HG03521 (cell line): ENCODE results near the gene STMN1.

Experiments used
- ATAC-seq: cut with Tn5 transposase; IDR thresholded peaks from one replicate; pipeline ENCODE4 v1.9.1; 2021; ENCODE audit warnings: mild to moderate bottlenecking, moderate library complexity; ENCODE audit not compliant: unreplicated experiment

Gene STMN1

GRCh38 chr1:25896266-25896665 is 10.0 kb downstream of the STMN1 start:
- ATAC-seq: no peak

- peak; percentile 90 for ATAC-seq
Observed at GRCh38 chr1:25895365-25895990, 10.7 kb downstream of the STMN1 start.

- ATAC-seq: no peak
Observed at GRCh38 chr1:25893116-25893515, 13.1 kb downstream of the STMN1 start.

DNA sequence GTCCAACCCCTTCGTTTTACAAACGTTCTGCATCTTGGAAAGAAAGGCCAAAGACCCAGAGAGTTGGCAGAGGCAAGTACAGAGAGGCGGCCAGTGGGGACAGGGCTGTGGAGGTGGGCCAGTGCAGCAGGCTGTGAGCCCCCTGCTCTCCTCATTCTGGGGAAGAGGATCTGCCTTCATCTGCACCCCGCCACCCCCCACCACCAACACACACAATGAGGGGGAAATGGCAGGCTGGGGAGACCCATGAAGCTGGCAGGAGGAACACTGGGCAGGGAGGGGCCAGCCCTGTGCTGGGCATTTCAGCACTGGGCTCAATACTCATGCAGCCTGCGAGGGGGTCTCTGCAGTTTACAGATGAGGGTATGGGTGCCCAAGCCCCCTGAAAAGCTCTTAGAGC is 14.6 kb downstream of the STMN1 start:
- ATAC-seq: no peak

DNA sequence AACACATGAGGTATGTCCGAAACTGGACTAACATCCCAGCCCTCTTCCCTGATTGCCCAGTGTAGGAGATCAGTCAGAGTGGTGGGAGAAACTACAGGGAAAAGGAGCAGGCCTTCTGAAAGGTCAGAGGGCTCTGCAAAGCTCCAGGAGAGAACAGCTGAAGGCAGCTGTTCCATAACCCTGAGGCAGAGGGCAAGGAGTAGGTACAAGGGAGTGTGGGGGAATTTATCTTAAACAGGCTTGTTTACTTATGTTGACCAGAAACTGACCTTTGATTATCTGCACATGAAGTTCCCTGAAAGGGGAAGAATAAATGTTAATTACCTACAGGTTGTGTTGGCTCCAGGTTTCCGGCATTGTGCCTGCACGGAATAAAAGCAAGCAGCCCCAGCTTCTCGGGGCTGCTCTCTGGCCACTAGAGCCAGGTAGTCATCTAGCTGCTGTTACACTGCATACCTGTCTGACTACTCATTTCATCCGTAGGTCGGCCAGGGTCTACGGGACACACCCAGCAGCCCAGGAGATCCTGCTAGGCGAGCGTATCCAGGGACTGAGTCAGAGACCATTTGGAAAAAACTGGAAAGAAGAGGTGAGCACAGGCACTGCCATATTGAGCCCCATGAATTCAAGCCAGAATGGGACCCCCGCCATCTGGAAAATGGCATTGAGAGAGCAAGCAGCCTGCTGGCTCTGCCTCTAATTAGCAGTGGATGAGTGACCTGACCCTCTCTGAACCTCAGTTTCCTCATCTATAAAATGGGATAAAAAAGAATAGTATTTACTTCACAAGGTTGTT is 15.8 kb downstream of the STMN1 start:
- no peak for ATAC-seq

DNA sequence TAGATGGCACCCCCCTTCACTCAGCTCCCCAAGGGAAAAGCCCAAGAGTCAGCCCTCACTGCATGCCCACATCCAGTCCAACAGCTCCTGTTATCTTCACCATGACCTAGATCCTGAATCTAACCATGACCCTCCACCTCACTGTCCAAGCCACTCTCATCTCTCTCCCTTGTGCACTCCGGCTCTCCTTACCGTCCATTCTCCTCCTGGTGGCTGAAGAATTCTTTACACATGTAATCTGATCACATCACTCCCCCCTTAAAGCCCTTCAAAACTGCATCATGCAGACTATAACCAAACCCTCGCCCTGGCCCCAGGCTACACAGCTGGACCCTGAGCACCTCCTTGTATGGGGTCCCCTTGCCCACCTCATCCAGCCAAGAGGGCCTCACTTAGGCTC is 16.7 kb downstream of the STMN1 start:
- ATAC-seq: no peak

- ATAC-seq: no peak
Observed at GRCh38 chr1:25888426-25888987, 17.7 kb downstream of the STMN1 start.

DNA sequence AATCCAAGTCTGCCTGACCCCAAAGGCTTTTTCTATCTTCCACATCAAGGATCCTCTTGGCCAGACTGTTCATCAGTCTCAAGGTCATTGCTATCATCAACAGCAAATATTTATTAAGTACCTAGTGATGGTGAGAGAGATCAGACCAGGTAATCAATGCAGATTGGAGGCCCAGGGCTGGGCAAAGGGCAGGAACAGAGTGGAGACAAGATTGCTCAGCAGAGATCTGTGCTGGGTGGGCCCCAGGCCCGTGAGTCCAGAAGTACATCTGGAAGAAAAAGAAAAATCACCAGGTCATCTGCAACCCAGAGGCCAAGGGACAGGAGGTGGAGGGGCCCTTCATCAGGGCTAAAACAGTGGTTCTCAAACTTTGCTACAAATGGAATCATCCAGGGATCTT is 20.6 kb downstream of the STMN1 start:
- ATAC-seq: no peak

DNA sequence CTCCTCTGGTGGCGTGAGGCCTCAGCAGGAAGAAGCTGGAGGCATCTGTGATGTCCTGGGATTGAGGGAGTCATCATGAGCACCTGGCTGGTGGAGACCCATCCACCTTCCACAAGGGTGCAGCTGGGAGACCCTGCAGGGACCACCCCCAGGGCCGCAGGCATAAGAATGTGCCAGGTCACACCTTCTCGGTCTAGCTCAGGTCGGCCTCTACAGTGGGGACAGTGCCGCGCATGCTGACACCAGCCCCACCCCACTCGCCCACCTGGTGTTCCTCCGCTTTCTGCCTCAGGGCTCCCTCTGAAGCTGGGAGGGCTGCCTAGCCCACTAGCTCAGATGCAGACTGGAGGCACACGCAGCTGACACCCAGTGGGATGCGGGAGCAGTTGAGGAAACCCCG is 25.0 kb downstream of the STMN1 start:
- no peak for ATAC-seq

DNA sequence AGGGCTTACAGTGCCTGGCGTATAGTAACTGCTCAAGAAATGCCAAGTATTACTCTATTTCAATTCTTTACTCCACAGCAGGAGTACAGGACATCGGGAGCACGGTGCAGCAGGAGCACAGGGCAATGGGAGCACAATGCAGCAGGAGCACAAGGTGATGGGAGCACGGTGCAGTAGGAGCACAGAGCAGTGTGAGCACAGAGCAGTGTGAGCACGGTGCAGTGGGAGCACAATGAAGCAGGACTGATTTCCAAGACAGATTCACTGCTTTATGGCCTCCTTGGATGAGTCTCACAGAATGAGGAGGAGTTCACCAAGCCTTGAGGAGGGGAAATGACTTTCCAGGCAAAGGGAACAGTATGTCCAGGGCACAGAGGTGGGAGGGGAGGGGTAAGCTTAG is 25.7 kb downstream of the STMN1 start:
- ATAC-seq: no peak

DNA sequence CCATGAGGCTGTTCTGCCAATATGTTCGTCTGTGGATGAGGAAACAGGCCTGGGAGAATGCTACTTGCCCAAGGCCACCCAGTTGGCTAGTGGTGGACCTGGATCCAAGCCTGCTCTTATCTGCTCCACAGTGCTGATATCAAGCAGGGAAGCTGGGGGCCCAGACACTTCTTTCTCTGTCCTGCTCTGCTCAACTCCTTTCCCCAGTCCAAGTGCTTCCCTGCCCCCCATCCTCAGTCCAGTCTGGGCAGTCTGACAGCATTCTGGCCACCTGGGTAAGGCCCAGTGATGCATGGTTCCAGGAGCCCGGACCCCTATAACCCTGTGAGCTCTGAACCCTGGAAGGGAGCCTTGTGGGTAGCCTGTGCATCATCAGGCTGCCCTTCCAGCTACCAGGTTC is 26.5 kb downstream of the STMN1 start:
- ATAC-seq: no peak

DNA sequence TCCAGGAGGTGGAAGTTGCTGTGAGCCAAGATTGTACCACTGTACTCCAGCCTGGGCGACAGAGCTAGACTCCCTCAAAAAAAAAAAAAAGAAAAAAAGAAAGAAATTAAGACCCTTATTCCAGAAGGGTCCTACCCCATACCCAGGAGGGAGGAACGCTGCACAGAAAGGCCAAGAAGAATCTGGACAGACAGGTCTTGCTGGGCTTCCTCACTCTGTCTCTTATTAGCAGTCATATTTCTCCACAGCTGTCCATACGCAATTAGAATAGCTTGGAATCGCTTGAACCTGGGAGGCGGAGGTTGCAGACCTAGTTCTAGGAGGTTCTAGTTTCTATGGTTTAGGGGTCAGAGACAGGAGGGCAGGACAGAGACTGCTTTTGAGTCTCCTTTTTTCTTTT is 27.5 kb downstream of the STMN1 start:
- no peak for ATAC-seq

DNA sequence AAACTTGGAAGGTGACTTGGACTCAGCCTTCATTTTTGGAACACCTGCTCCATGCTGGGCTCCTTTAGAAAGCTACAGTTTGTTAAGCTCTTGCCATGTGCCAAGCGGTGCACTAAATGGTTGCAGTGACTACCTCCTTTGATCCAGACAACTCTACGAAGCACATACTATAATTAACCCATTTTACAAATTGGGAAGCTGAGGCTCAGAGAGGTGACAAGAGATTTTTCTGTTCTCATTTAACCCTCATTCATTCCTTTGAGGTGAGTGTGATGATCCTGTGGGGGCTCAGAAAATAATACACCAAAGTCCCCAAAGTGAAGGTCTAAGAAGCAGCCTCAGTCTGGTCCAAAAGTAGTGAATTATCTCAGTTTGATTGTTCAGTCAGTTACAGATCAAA is 29.1 kb downstream of the STMN1 start:
- ATAC-seq: no peak

GRCh38 chr1:25876693-25877077 is 29.5 kb downstream of the STMN1 start:
- ATAC-seq: no peak

DNA sequence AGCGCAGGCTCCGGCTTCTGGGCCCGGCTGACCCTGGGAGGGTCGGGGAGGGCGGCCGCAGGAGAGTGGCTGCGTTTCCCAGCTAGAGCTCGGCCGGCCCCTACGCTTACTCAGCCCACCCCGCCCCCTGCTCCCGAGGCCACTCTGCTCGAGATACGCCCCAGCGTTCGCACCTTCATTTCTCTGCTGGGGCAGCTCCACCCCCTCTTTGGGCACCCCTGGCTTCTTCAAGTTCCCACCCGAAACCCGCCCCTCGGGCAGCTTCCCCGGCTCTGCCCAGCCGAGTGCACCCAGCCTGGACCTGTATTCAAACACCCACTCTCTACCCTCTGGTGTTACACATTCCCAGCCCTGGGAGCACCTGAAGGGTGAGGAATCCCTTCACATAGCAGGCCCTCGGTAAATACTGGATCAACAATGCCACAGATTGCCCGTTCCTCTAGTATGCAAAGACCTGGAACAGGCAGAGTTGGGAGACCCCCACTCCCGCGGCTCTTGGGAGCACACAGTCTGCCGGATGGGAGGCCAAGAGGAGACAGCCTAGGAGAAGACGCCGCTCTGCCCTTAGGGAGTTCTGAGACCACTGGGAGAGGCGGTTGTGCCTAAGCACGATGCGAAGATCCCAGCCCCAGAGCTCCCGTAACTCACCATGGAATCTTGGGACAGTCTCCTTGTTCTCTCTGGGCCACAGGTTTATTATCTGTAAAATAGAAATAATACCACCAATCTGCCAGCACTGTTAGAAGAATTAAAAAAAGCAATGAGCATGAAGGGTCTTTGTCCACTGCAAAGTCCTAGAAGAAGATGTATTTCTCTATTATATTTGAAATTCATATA is 30.1 kb downstream of the STMN1 start:
- no peak for ATAC-seq

DNA sequence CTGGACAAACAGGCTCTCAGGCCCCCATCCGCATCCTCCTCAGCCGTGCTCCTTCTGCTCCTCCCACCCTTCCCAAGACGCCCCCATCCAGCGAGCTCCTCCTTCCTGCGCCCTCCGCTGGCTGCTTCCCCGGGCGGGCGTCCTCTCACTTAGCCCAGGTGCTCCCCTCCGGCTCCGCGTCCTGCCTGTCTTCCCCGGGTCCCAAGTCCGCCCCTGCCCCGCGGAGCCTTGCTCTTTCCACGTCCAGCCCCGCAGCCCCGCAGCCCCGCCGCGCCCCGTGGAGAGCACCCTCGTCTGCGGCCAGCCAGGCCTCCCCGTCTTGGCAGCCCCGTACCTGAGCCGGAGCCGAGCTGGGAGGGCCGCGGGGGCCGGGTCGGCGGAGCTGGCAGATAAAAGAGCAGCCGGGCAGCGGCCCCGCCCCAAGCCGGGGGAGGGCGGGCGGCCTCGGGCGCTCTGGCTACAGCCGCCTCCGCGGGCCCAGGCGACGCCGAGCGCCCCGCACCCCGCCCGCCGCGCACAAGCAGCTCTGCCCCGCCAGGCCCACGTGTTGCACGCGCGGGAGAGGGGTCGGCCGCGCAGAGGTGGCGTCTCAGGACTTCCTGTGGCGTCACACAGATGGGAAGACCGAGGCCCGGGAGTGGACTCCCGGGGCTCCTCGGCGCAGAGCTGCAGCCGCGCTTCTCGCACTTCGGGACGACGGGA is 30.9 kb downstream of the STMN1 start, which contains the start of gene PAQR7:
Gene PAQR7, minus strand, starts transcription at position 555 of the 702 bp plus-strand sequence. CDS start 11,869 bp downstream, outside the sequence.
- no peak for ATAC-seq

- no peak for ATAC-seq
Observed at GRCh38 chr1:25874635-25875153, 31.5 kb downstream of the STMN1 start.

GRCh38 chr1:25874209-25874608 is 32.0 kb downstream of the STMN1 start:
- no peak for ATAC-seq

DNA sequence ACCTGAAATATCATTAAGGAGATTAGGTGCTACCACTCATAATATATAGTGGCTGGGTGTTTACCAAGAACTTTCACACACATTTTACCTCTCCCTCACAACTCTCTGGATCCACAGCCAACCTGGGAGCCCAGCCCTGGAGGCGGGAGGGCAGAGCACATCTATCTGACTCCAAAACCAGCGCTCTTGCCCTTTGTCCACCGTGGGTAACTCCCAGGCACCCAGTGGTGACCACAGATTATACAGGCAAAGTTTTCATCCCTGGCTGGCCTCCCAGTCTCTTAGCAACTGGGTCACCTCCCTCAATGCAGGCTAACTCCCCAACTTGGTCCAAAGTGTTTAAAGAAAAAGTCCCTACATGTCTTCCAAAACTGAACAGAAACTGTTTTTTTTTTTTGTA is 33.1 kb downstream of the STMN1 start:
- no peak for ATAC-seq

DNA sequence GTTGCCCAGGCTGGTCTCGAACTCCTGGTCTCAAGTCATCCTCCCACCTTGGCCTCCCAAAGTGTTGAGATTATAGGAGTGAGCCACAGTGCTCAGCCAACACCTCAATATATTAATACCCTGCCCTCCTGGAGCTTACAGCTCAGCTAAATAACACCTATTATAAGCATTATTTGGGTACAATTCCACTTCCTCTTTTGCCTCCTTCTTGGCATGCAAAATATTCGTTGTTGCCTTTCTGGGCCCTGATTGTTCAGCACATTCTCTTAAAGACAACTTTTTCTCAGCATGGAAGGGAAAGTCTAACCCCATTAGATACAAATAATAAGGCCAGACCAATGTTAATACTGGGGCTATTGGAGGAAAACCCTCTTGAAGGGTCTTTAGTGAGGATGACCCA is 33.5 kb downstream of the STMN1 start:
- ATAC-seq: no peak
